Fibroblast of peridontal ligament (primary cell): ENCODE data around the gene FAM174B.

Experiments used
- DNase-seq: peaks from one replicate; pipeline ENCODE4 v3.0.0-alpha.2; 2010; ENCODE audit errors: extremely low read depth

The FAM174B gene

GRCh38 chr15:92601592-92602266 lies 53.8 kb downstream of the FAM174B start:
- no peak for DNase-seq

- DNase-seq, result no peak
Observed at GRCh38 chr15:92600856-92601255, 54.7 kb downstream of the FAM174B start.

- peak; percentile 41 for DNase-seq
Observed at GRCh38 chr15:92599394-92599970, 56.1 kb downstream of the FAM174B start.

- DNase-seq, result no peak
Observed at GRCh38 chr15:92597548-92597947, 58.0 kb downstream of the FAM174B start.

GRCh38 chr15:92596623-92597022 lies 59.0 kb downstream of the FAM174B start:
- DNase-seq, result no peak

- DNase-seq, result no peak
Observed at GRCh38 chr15:92595506-92596381, 59.8 kb downstream of the FAM174B start.

GRCh38 chr15:92591275-92591674 lies 64.3 kb downstream of the FAM174B start:
- DNase-seq, result no peak

GRCh38 chr15:92586966-92587365 lies 68.6 kb downstream of the FAM174B start:
- DNase-seq, result no peak

- no peak for DNase-seq
Observed at GRCh38 chr15:92586383-92586942, 69.1 kb downstream of the FAM174B start.

- no peak for DNase-seq
Observed at GRCh38 chr15:92584105-92584504, 71.5 kb downstream of the FAM174B start.

GRCh38 chr15:92583096-92584034 lies 72.2 kb downstream of the FAM174B start:
- no peak for DNase-seq

GRCh38 chr15:92582206-92582605 lies 73.4 kb downstream of the FAM174B start:
- no peak for DNase-seq

- DNase-seq, result no peak
Observed at GRCh38 chr15:92580933-92581445, 74.6 kb downstream of the FAM174B start.

GRCh38 chr15:92580521-92580920 lies 75.1 kb downstream of the FAM174B start:
- no peak for DNase-seq

GRCh38 chr15:92579931-92580470 lies 75.6 kb downstream of the FAM174B start:
- no peak for DNase-seq

GRCh38 chr15:92579486-92579885 lies 76.1 kb downstream of the FAM174B start:
- no peak for DNase-seq

GRCh38 chr15:92578096-92578835 lies 77.3 kb downstream of the FAM174B start:
- DNase-seq, result no peak

GRCh38 chr15:92576597-92577200 lies 78.9 kb downstream of the FAM174B start:
- DNase-seq, result no peak

GRCh38 chr15:92574566-92574965 lies 81.0 kb downstream of the FAM174B start:
- no peak for DNase-seq

- no peak for DNase-seq
Observed at GRCh38 chr15:92574161-92574560, 81.4 kb downstream of the FAM174B start.
